ENCODE results near the gene VEGFA.

Gene VEGFA

GRCh38 chr6:43826730-43827129, 56.7 kb downstream of the VEGFA start:
- no peak for DNase-seq

GRCh38 chr6:43827898-43828297, 57.9 kb downstream of the VEGFA start:
- DNase-seq, result no peak

DNA sequence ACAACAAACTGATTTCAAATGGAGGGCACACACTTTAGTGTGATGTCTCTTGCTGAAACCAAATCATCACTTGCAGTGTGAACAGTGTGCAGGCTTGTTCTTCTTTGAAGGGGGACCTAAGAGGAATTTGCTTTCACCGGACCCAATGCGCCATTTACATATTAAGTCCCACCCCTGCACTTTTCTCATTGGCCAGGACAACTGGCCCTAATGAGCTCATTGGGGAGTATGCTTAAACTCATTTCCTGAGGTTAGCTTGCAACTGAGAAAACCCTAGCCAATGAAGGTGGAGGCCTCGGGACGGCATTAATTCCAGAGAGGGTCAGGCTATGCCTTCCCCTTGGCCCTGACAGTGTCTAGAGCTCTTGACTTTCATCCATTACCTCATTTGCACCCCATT, 58.7 kb downstream of the VEGFA start:
- DNase-seq, result no peak

GRCh38 chr6:43829470-43829869, 59.5 kb downstream of the VEGFA start:
- DNase-seq, result no peak

DNA sequence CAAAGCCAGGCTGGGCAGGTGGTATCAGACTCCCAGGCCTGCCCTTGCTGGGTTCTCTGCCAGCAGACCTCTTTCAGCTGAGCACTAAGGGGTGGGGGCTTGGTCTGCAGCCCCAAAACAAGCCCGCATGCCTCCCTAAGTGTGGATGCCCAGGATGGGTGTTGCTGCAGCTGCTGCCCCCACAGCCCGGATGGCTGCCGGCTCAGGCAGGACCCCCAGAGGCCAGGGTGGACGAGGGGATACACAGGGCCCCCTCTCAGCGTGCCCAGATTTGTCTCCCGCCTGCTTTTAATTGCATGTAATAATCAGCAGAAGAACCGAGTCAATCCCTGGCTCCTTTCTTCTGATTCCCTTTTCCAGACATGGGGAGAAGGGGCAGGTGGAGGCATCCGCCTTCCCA, 60.8 kb downstream of the VEGFA start:
- DNase-seq, result no peak

GRCh38 chr6:43831191-43831590, 61.2 kb downstream of the VEGFA start:
- DNase-seq, result no peak

GRCh38 chr6:43833223-43833995, 63.4 kb downstream of the VEGFA start:
- DNase-seq, result no peak

GRCh38 chr6:43833996-43834390, 64.0 kb downstream of the VEGFA start:
- DNase-seq, result no peak

- no peak for DNase-seq
Measured at GRCh38 chr6:43834528-43835155, 64.6 kb downstream of the VEGFA start.

- no peak for DNase-seq
Measured at GRCh38 chr6:43835872-43836419, 65.9 kb downstream of the VEGFA start.

Measured in right forelimb (tissue), 1 donor.